Right lobe of liver (tissue), 6 donors: ENCODE results near the gene CFAP52. TPM values are rescaled to one million over a fixed set of nuclear protein-coding genes. Genes with fewer than 3 reads are reported as not detected.

Experiments
- ATAC-seq, 4 donors: fragments of 200-7000 bp; cut with Tn5 transposase; one replicate each; pipeline ENCODE4 v1.9.1; 2020; ENCODE audit warnings: mild to moderate bottlenecking in 4 of 4, moderate library complexity in 4 of 4
- DNase-seq, 3 donors: peaks; one replicate each; pipeline ENCODE4 v3.0.0-alpha.2; 2020
- H3K27ac ChIP-seq, 3 donors: fragments of 200-600 bp; one replicate each; pipeline ENCODE4 v1.8.0; 2022
- H3K27me3 ChIP-seq, 2 donors: fragments of 200-600 bp; one replicate each; pipeline ENCODE4 v1.8.0; 2022
- H3K36me3 ChIP-seq, 4 donors: fragments of 200-600 bp; sonication (generic) in 1 of 4; one replicate each; pipeline versions ENCODE4 v1.5.1 to v1.8.0; 2017 to 2022; ENCODE audit warnings: control low read depth in 1 of 4
- H3K4me1 ChIP-seq, 4 donors: fragments of 200-600 bp; sonication (generic) in 1 of 4; one replicate each; pipeline versions ENCODE4 v1.5.1 to v1.8.0; 2017 to 2022; ENCODE audit warnings: control low read depth in 1 of 4
- H3K4me3 ChIP-seq, 3 donors: fragments of 200-600 bp; one replicate each; pipeline ENCODE4 v1.8.0; 2022
- H3K9me3 ChIP-seq, 4 donors: fragments of 200-600 bp; sonication (generic) in 1 of 4; one replicate each; pipeline versions ENCODE4 v1.5.1 to v1.8.0; 2017 to 2022; ENCODE audit warnings: control low read depth in 1 of 4
- CTCF ChIP-seq, 4 donors: fragments of 200-600 bp in 3 of 4; fragments of 450-650 bp in 1 of 4; IDR thresholded peaks; one replicate each; pipeline versions ENCODE4 v1.5.1 to v1.8.0; 2016 to 2022; ENCODE audit warnings: antibody characterized with exemption in 4 of 4, mild to moderate bottlenecking in 2 of 4
- POLR2A ChIP-seq: fragments of 450-650 bp; IDR thresholded peaks from one replicate; pipeline ENCODE4 v1.6.1; 2017; ENCODE audit warnings: antibody characterized with exemption, mild to moderate bottlenecking
- WGBS: methylation state at CpG from one replicate; pipeline ENCODE4 v1.1.6; 2018; ENCODE audit warnings: low coverage, low lambda C conversion rate; ENCODE audit not compliant: insufficient coverage; ENCODE audit errors: missing lambda C conversion rate; 5-methylcytosine and 5-hydroxymethylcytosine counted together
- intact Hi-C, 2 donors: fragments of 100-400 bp; cut with DNase I; formaldehyde crosslinking; loops; one replicate each; pipeline versions ENCODE4 v1.11.2 to v1.14.1; 2022
- total RNA-seq, 6 experiments: library from RNA; depleted of rRNA in 2 of 6; stranded (reverse); fragments of >200 nt in 2 of 6; fragmentation: NEBNext Ultra II Directional in 3 of 6; extraction: Animal tissue kit (Norgen Biotek cat#: 25700) in 3 of 6; gene quantifications; one replicate each; pipeline versions ENCODE4 v1.1.0 to v1.2.4, GENCODE V29; 2016 to 2023
- donor health status: DM: no; HTN: yes; CAD: no.
- donor health status: DM: no; HTN: no; CAD: no.
- donor health status: DM: no; HTN: no; CAD: no.
- donor health status: DM: no; HTN: yes; CAD: no.
- donor health status: DM: no; HTN: yes; CAD: no.

CFAP52 gene
- total RNA-seq, 6 experiments from 2014 or later, result not detected

DNA sequence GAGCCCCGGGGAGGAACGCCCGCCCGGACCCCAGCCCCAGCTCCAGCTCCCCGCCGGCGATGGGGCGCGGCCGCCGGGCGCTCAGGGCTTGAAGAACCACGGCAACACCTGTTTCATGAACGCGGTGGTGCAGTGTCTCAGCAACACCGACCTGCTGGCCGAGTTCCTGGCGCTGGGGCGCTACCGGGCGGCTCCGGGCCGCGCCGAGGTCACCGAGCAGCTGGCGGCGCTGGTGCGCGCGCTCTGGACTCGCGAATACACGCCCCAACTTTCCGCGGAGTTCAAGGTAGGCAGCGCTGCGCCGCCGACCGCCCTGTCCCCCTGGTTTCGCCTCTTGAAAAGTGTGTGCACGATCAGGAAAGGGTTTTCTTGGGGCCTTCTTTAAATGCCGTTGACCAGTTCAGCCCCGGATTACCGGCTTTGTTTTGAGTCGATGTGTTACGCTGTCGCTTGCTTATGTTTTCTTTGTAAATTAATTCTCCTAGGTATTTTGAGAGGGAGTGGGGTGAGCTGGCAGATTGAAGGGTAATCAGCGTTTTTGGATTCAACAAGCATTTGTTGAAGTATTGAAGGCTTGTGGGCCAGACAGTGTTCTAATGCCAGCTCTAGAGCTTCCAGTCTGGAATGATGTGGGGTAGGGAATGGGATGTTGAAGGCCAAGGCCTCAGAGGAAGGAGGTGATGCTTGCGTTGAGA, 69.6 kb downstream of the CFAP52 start:
- peak overlapping the region; percentile 65 to 92 (median 85) for H3K27ac ChIP-seq
- no peaks in the 10 kb centered on the region for H3K9me3 ChIP-seq
- intact Hi-C loops, result no loop called here
- WGBS, result 3% methylated on average over 13 of the region's 51 CpGs
- H3K27me3 ChIP-seq, result no peaks in the 10 kb centered on the region
- TF ChIP-seq CTCF (IDR thresholded peaks at IDR 0.05) (peak in 3 of 4 donors; percentile 20 to 42 (median 29)), POLR2A (no peak)
- DNase-seq (peak; percentile 75 to 84 (median 80)), ATAC-seq (peak; percentile 61 to 75 (median 66))
- peaks cover 0 to 13% (median 0%) of the 10 kb centered on the region in 4 donors for H3K4me1 ChIP-seq
- H3K36me3 ChIP-seq, result no peaks in the 10 kb centered on the region
- peak overlapping the region; percentile 66 to 76 (median 73) for H3K4me3 ChIP-seq

- Histone ChIP-seq H3K4me1 (peaks cover 0 to 13% (median 0%) of the 10 kb centered on the region in 4 donors), H3K9me3 (no peaks in the 10 kb centered on the region), H3K36me3 (no peaks in the 10 kb centered on the region), H3K4me3 (peak overlapping the region; percentile 66 to 76 (median 73)), H3K27me3 (no peaks in the 10 kb centered on the region), H3K27ac (peak overlapping the region in 1 of 3 donors; percentile 85)
- WGBS, result 36% methylated on average over 8 of the region's 8 CpGs
- no peak for ATAC-seq
- intact Hi-C loops, result no loop called here
- no peak for TF ChIP-seq POLR2A
- no peak for TF ChIP-seq CTCF (IDR thresholded peaks at IDR 0.05)
- no peak for DNase-seq
Measured at GRCh38 chr17:9646546-9646885, 70.1 kb downstream of the CFAP52 start.

DNA sequence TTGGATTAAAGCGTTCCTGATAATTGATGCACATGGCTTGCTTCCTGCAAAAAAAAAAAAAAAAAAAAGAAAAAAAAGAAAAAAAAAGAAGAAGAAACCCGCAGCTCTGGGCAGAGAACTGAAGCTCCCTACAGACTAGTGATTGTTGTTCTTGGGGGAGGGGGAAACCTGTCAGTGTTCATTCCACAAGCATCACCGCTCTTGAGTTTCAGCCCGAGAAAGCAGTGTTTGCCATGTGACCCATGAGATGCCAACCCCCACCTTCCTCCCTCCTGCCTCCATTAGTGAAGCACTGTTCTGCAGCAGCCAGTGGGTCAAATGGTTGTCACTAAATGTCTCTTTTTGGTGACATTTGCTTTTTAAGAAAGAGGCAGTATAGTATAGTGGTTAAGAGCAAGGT, 70.6 kb downstream of the CFAP52 start:
- Histone ChIP-seq H3K27ac (no peak overlapping the region), H3K9me3 (no peaks in the 10 kb centered on the region), H3K4me1 (peaks cover 0 to 13% (median 0%) of the 10 kb centered on the region in 4 donors), H3K4me3 (no peak overlapping the region), H3K36me3 (no peaks in the 10 kb centered on the region), H3K27me3 (no peaks in the 10 kb centered on the region)
- DNase-seq (no peak), ATAC-seq (no peak)
- intact Hi-C loops, result no loop called here
- TF ChIP-seq POLR2A (no peak), CTCF (IDR thresholded peaks at IDR 0.05) (no peak)
- 35% methylated on average over 4 of the region's 4 CpGs for WGBS

DNA sequence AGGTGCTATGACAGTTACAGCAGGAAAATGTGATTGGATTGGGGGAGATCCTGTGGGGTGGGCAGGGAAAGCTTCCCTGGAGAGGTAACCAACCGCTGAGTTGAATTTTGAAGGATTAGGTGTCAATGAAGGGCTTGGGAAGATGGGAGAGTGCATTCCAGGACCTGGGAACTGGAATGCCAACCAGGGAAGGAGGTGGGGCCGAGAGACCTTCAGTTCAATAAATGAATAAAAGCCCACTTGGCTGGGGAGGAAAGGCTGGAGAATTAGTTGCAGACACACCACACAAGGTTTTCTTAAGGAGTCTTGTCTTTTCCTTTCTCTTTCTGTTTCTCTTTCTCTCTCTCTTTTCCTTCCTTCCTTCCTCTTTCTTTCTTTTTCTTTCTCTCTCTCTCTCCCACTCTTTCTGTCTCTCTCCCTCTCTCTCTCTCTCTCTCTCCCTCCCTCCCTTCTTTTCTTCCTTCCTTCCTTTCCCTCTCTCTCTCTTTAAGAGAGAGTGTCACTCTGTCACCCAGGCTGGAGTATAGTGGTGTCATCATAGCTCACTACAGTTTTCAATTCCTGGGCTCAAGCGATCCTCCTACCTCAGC, 72.2 kb downstream of the CFAP52 start:
- DNase-seq (no peak), ATAC-seq (no peak)
- TF ChIP-seq POLR2A, result no peak
- no peak for TF ChIP-seq CTCF (IDR thresholded peaks at IDR 0.05)
- intact Hi-C loops, result no loop called here
- Histone ChIP-seq H3K36me3 (no peaks in the 10 kb centered on the region), H3K4me3 (no peak overlapping the region), H3K27me3 (no peaks in the 10 kb centered on the region), H3K27ac (no peak overlapping the region), H3K4me1 (peaks cover 0 to 12% (median 0%) of the 10 kb centered on the region in 4 donors), H3K9me3 (no peaks in the 10 kb centered on the region)
- 47% methylated on average over 2 of the region's 3 CpGs for WGBS
